ENCODE results near the gene EPHB1. TPM values are rescaled to one million over a fixed set of nuclear protein-coding genes. Genes with fewer than 3 reads are reported as not detected.
A peak's percentile ranks its signal among the peaks of the same experiment; 100 is the strongest.

Gene EPHB1
- polyA plus RNA-seq, 1 experiment: 0.11 TPM

DNA sequence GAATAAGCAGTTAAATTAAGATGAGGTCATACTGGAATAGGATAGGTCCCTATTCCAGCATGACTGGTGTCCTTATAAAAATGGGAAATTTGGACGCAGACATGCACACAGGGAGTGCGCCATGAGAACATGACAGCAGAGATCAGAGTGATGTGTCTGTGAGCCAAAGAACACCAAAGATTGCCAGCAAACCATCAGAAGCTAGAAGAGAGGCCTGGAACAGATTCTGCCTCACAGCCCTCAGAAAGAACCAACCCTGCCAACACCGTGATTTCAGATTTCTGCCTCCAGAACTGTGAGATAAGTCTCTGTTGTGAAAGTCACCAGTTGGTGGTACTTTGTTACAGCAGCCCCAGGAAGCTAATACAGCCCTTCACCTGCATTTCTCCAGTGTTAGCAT lies 34.7 kb downstream of the EPHB1 start:
- no peak overlapping the region for H3K4me3 ChIP-seq (ENCODE audit: low read depth, low read length)
- CTCF ChIA-PET: no interaction called here

DNA sequence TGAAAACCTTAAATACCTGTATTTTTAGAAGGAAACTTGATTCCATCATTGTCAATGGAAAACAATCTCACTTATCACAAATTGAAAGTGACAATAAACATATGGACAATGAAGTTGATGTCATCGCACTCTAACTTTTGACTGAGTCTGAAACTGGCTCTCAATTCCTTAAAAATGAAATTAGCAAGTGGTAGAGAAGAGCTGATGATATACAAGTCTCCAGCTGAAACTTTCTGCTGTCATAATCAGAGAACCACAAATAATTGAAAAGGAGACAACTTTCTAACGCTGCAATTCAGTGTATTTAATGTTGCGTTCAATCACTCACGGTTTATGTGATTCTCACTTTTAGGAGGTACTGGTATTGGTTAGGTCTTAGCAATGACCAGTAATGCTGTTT lies 37.5 kb downstream of the EPHB1 start:
- TF ChIP-seq, protein P1, sequence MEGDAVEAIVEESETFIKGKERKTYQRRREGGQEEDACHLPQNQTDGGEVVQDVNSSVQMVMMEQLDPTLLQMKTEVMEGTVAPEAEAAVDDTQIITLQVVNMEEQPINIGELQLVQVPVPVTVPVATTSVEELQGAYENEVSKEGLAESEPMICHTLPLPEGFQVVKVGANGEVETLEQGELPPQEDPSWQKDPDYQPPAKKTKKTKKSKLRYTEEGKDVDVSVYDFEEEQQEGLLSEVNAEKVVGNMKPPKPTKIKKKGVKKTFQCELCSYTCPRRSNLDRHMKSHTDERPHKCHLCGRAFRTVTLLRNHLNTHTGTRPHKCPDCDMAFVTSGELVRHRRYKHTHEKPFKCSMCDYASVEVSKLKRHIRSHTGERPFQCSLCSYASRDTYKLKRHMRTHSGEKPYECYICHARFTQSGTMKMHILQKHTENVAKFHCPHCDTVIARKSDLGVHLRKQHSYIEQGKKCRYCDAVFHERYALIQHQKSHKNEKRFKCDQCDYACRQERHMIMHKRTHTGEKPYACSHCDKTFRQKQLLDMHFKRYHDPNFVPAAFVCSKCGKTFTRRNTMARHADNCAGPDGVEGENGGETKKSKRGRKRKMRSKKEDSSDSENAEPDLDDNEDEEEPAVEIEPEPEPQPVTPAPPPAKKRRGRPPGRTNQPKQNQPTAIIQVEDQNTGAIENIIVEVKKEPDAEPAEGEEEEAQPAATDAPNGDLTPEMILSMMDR (IDR thresholded peaks at IDR 0.05; ENCODE audit: low read depth, low read length): no peak
- CTCF ChIA-PET: no interaction called here
- POLR2A ChIA-PET: no interaction called here
- H3K27me3 ChIP-seq (ENCODE audit: control insufficient read depth, insufficient read depth, low read length): no peaks in the 10 kb centered on the region
- H3K9me3 ChIP-seq (ENCODE audit: control insufficient read depth, insufficient read depth, low read length): no peaks in the 10 kb centered on the region
- H3K27ac ChIP-seq (ENCODE audit: low read depth, low read length): no peak overlapping the region
- no peak for DNase-seq (ENCODE audit: low read depth, low spot score)
- H3K4me3 ChIP-seq (ENCODE audit: low read depth, low read length): no peak overlapping the region

More for the DNA sequence above, 34.7 kb downstream of the EPHB1 start:
- POLR2A ChIA-PET: no interaction called here
- Histone ChIP-seq H3K9me3 (ENCODE audit: control insufficient read depth, insufficient read depth, low read length) (no peaks in the 10 kb centered on the region), H3K27me3 (ENCODE audit: control insufficient read depth, insufficient read depth, low read length) (no peaks in the 10 kb centered on the region), H3K27ac (ENCODE audit: low read depth, low read length) (no peak overlapping the region)
- DNase-seq (ENCODE audit: low read depth, low spot score): no peak
- TF ChIP-seq, protein P1 (IDR thresholded peaks at IDR 0.05; ENCODE audit: low read depth, low read length): no peak

DNA sequence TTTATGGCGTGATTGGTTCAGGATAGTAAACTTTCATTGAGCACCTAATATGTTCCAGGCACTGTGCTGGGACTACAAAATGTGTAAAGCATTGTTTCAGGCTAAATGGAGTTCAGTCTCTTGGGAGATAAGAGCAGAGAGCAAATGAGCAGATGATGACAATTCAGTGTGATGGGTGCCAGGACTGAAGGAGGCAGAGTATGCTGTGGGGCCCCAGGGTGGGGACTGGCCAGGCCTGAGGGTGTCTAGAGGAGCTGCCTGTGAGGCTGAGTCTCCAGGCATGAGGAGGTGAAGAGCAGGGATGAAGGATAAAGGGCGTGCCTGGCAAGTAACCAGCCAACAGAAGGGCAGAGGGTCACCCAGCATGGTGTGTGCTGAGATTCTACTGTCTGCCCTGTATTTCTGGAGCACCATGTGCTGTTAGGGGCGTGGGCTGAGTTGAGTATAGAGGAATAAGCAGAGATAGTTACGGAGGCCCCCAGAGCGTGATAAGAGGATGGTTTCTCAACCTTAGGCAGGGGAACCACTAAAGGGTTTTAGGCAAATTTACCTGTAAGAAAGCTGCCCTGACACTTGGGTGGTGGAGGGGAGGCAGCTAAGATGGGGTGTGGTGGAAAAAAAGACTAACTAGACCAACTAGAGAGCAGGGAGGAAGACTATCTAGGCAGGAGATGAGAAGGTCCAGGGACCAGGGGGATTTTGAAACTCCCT lies 38.5 kb downstream of the EPHB1 start:
- DNase-seq (ENCODE audit: low read depth, low spot score): no peak
- Histone ChIP-seq H3K27me3 (ENCODE audit: control insufficient read depth, insufficient read depth, low read length) (no peaks in the 10 kb centered on the region), H3K4me3 (ENCODE audit: low read depth, low read length) (no peak overlapping the region), H3K9me3 (ENCODE audit: control insufficient read depth, insufficient read depth, low read length) (no peaks in the 10 kb centered on the region), H3K27ac (ENCODE audit: low read depth, low read length) (no peak overlapping the region)
- ChIA-PET POLR2A (no interaction called here), CTCF (no interaction called here)
- TF ChIP-seq, protein P1 (IDR thresholded peaks at IDR 0.05; ENCODE audit: low read depth, low read length): no peak

DNA sequence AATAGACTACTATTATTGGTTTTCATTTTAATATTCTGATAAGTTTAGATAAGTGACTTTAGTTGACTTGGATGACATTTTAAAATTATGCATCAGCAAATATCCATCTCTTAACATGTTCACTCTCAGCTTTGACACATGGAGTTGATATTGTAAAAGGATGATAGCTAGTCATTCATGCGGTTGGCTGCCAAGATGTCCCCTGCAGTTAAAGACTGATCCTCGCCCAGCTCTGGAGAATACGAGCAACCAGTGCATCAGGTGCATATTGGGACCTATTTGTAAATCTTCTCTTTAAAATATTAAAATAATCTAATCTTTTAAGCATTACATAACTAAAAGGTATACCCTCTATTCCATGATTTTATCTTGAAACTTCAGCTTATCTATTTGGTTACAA lies 41.9 kb downstream of the EPHB1 start:
- CTCF ChIA-PET: no interaction called here

DNA sequence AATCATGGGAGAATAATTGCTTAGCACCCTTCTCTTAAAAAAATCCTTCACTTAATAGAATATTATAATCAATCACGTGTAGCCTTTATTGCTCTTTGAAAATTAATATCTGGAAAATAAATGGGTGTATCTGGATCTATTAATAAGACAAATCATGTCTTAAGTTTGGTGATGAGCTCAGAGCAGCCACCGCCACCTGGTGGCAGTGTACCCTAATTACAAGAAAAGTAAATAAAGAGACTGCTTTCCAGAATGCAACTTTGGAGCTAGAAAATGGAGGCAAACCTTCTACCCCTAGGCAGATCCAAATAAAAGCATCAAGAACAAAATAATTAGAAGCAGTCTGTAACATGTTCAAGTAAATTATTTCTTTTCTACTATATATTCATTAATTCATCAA lies 43.5 kb downstream of the EPHB1 start:
- no peak for DNase-seq (ENCODE audit: low read depth, low spot score)
- H3K27ac ChIP-seq (ENCODE audit: low read depth, low read length): no peak overlapping the region
- ChIA-PET POLR2A (no interaction called here), CTCF (interaction anchor here (1.1 kb wide), 2 partner anchors 14 to 238 kb away, joined by 3 read pairs; no protein-coding TSS in a partner anchor)
- TF ChIP-seq, protein P1 (IDR thresholded peaks at IDR 0.05; ENCODE audit: low read depth, low read length): peak; percentile 23
- no peak overlapping the region for H3K4me3 ChIP-seq (ENCODE audit: low read depth, low read length)
- no peaks in the 10 kb centered on the region for H3K27me3 ChIP-seq (ENCODE audit: control insufficient read depth, insufficient read depth, low read length)
- no peaks in the 10 kb centered on the region for H3K9me3 ChIP-seq (ENCODE audit: control insufficient read depth, insufficient read depth, low read length)

More for the DNA sequence above, 41.9 kb downstream of the EPHB1 start:
- TF ChIP-seq, protein P1 (IDR thresholded peaks at IDR 0.05; ENCODE audit: low read depth, low read length): no peak
- H3K27me3 ChIP-seq (ENCODE audit: control insufficient read depth, insufficient read depth, low read length): no peaks in the 10 kb centered on the region
- POLR2A ChIA-PET: no interaction called here
- H3K4me3 ChIP-seq (ENCODE audit: low read depth, low read length): no peak overlapping the region
- no peak overlapping the region for H3K27ac ChIP-seq (ENCODE audit: low read depth, low read length)
- H3K9me3 ChIP-seq (ENCODE audit: control insufficient read depth, insufficient read depth, low read length): no peaks in the 10 kb centered on the region
- no peak for DNase-seq (ENCODE audit: low read depth, low spot score)
